SK-N-SH (cell line): ENCODE results near the gene RNF4.

Experiments used
- NRF1 ChIP-seq: IDR thresholded peaks from 2 replicates; pipeline ENCODE4 v1.6.1; 2012; ENCODE audit warnings: low read depth, mild to moderate bottlenecking, low read length
- POLR2AphosphoS5 ChIP-seq: IDR thresholded peaks from 2 replicates; pipeline ENCODE4 v1.6.1; 2012; ENCODE audit warnings: low read depth, low read length
- SMC3 ChIP-seq: IDR thresholded peaks from 2 replicates; pipeline ENCODE4 v1.6.1; 2012; ENCODE audit warnings: low read depth, low read length, improper control_type of control experiment
- TF ChIP-seq, protein P1 (sequence below): fragments of 200-600 bp; sonication (generic); IDR thresholded peaks from 2 replicates; pipeline ENCODE4 v1.6.1; 2017; ENCODE audit warnings: antibody characterized with exemption, mild to moderate bottlenecking, moderate library complexity

DNA sequence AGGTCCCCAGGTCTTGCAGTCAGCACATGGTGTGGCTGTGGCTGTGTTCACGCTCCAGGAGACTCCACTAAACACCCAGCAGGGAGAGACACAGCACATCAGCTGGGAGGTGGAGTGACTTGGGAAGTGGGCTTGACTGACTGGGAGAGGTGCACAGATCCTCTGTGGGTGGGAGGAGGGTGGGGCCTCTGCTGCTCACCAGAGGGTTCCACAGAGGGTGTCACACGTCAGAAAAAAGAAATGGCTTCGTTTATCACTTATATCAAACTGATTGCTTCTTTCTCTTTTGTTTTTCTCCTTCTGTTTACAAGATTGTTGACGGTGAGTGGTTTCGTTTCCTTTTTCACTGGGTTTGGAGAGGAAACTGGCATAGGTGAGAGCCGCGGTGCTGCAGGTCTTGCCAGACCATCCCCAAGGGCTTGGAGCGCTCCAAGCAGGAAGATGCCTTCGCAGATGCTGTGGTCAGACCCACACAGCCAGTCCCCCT lies 42.8 kb downstream of the RNF4 start:
- TF ChIP-seq, protein P1, sequence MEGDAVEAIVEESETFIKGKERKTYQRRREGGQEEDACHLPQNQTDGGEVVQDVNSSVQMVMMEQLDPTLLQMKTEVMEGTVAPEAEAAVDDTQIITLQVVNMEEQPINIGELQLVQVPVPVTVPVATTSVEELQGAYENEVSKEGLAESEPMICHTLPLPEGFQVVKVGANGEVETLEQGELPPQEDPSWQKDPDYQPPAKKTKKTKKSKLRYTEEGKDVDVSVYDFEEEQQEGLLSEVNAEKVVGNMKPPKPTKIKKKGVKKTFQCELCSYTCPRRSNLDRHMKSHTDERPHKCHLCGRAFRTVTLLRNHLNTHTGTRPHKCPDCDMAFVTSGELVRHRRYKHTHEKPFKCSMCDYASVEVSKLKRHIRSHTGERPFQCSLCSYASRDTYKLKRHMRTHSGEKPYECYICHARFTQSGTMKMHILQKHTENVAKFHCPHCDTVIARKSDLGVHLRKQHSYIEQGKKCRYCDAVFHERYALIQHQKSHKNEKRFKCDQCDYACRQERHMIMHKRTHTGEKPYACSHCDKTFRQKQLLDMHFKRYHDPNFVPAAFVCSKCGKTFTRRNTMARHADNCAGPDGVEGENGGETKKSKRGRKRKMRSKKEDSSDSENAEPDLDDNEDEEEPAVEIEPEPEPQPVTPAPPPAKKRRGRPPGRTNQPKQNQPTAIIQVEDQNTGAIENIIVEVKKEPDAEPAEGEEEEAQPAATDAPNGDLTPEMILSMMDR, result no peak
- TF ChIP-seq NRF1 (no peak), POLR2AphosphoS5 (no peak), SMC3 (no peak)
